ENCODE measurements around the gene CYB561A3. TPM values are rescaled to one million over a fixed set of nuclear protein-coding genes. Genes with fewer than 3 reads are reported as not detected.

Gene CYB561A3
- polyA plus RNA-seq, 3 donors, result 23.1 to 39.4 (median 31.2) TPM

GRCh38 chr11:61350336-61350735, 11.3 kb downstream of the CYB561A3 start:
- no peak overlapping the region for H3K27ac ChIP-seq (ENCODE audit: low read depth, low read length)
- 85 to 94% (median 89%) methylated on average over 1 of the region's 1 CpG for WGBS, 3 donors

GRCh38 chr11:61349916-61350315, 11.8 kb downstream of the CYB561A3 start:
- H3K27ac ChIP-seq (ENCODE audit: low read depth, low read length), result no peak overlapping the region
- WGBS, 3 donors, result 93 to 97% (median 95%) methylated on average over 10 of the region's 10 CpGs

- 84 to 88% (median 87%) methylated on average over 12 of the region's 12 CpGs for WGBS, 3 donors
- H3K27ac ChIP-seq (ENCODE audit: low read depth, low read length), result no peak overlapping the region
Observed at GRCh38 chr11:61349189-61349751, 12.4 kb downstream of the CYB561A3 start.

GRCh38 chr11:61347916-61348461, 13.7 kb downstream of the CYB561A3 start:
- 46 to 74% (median 49%) methylated on average over 11 of the region's 11 CpGs for WGBS, 3 donors
- no peak overlapping the region for H3K27ac ChIP-seq (ENCODE audit: low read depth, low read length)

GRCh38 chr11:61345954-61346843, 15.5 kb downstream of the CYB561A3 start:
- H3K27ac ChIP-seq (ENCODE audit: low read depth, low read length), result no peak overlapping the region

GRCh38 chr11:61345170-61345610, 16.5 kb downstream of the CYB561A3 start:
- H3K27ac ChIP-seq (ENCODE audit: low read depth, low read length), result no peak overlapping the region
- WGBS, 3 donors, result 64 to 72% (median 66%) methylated on average over 4 of the region's 4 CpGs

More at GRCh38 chr11:61345954-61346843, 15.5 kb downstream of the CYB561A3 start:
- 72 to 78% (median 75%) methylated on average over 14 of the region's 14 CpGs for WGBS, 3 donors

GRCh38 chr11:61343792-61344745, 17.6 kb downstream of the CYB561A3 start:
- WGBS, 3 donors, result 92 to 95% (median 94%) methylated on average over 29 of the region's 29 CpGs
- H3K27ac ChIP-seq (ENCODE audit: low read depth, low read length), result no peak overlapping the region

- whole genome bisulfite sequencing, 3 donors, result 75 to 92% (median 80%) methylated on average over 18 to 20 of the region's 20 CpGs
- H3K27ac ChIP-seq (ENCODE audit: low read depth, low read length), result no peak overlapping the region
Observed at GRCh38 chr11:61342207-61342803, 19.4 kb downstream of the CYB561A3 start.

- WGBS, 3 donors, result 92 to 100% (median 97%) methylated on average over 4 of the region's 4 CpGs
Observed at GRCh38 chr11:61341706-61342105, 20.0 kb downstream of the CYB561A3 start.

GRCh38 chr11:61340979-61341378, 20.7 kb downstream of the CYB561A3 start:
- WGBS, 3 donors, result 97 to 100% (median 98%) methylated on average over 2 of the region's 2 CpGs
- H3K27ac ChIP-seq (ENCODE audit: low read depth, low read length), result no peak overlapping the region

More at GRCh38 chr11:61341706-61342105, 20.0 kb downstream of the CYB561A3 start:
- no peak overlapping the region for H3K27ac ChIP-seq (ENCODE audit: low read depth, low read length)

GRCh38 chr11:61339490-61339878, 22.2 kb downstream of the CYB561A3 start:
- WGBS, 3 donors, result 84 to 94% (median 87%) methylated on average over 4 of the region's 4 CpGs
- no peak overlapping the region for H3K27ac ChIP-seq (ENCODE audit: low read depth, low read length)

GRCh38 chr11:61338783-61339489, 22.7 kb downstream of the CYB561A3 start:
- 91 to 95% (median 93%) methylated on average over 25 to 26 of the region's 26 CpGs for WGBS, 3 donors
- no peak overlapping the region for H3K27ac ChIP-seq (ENCODE audit: low read depth, low read length)

GRCh38 chr11:61337706-61338470, 23.8 kb downstream of the CYB561A3 start:
- no peak overlapping the region for H3K27ac ChIP-seq (ENCODE audit: low read depth, low read length)
- WGBS, 3 donors, result 91 to 95% (median 92%) methylated on average over 15 of the region's 15 CpGs

GRCh38 chr11:61336171-61336935, 25.3 kb downstream of the CYB561A3 start:
- WGBS, 3 donors, result 23 to 32% (median 30%) methylated on average over 8 of the region's 8 CpGs
- H3K27ac ChIP-seq (ENCODE audit: low read depth, low read length), result no peak overlapping the region

- peak overlapping the region; percentile 35 for H3K27ac ChIP-seq (ENCODE audit: low read depth, low read length)
- WGBS, 3 donors, result 47 to 72% (median 50%) methylated on average over 1 of the region's 1 CpG
Observed at GRCh38 chr11:61335355-61335710, 26.3 kb downstream of the CYB561A3 start.
